Activated T-helper 1 cell treated with Interleukin-2 at 50 U/mL for 16 hours (primary cell): Measurements from ENCODE around the gene GBP4.
A peak's percentile ranks its signal among the peaks of the same experiment; 100 is the strongest.
"Not testable (repeated sequence)": the region's sequence is repeated elsewhere in the genome, so short reads cannot be mapped to it uniquely, and the experiment has no call there.

ENCODE experiments used
- DNase-seq: peaks from one replicate; pipeline ENCODE4 v3.0.0-alpha.2; 2020; ENCODE audit warnings: low read depth

The GBP4 gene

GRCh38 chr1:89198491-89199072 is at the start of gene GBP4:
Gene GBP4, minus strand, starts transcription at chr1:89198942. Its CDS starts 108 bp downstream, at chr1:89198834.
- peak; percentile 39 for DNase-seq

GRCh38 chr1:89243046-89243445 is 44.3 kb upstream of the GBP4 start:
- DNase-seq = no peak

GRCh38 chr1:89221341-89221740 is 22.6 kb upstream of the GBP4 start:
- DNase-seq = no peak

GRCh38 chr1:89219851-89220250 is 21.1 kb upstream of the GBP4 start:
- not testable (repeated sequence) for DNase-seq

GRCh38 chr1:89218941-89219340 is 20.2 kb upstream of the GBP4 start:
- not testable (repeated sequence) for DNase-seq

- DNase-seq = no peak
These were observed 14.6 kb upstream of the GBP4 start for GRCh38 chr1:89213347-89213746.

- no peak for DNase-seq
These were observed 12.4 kb upstream of the GBP4 start for GRCh38 chr1:89211035-89211634.

- no peak for DNase-seq
These were observed 7.6 kb upstream of the GBP4 start for GRCh38 chr1:89206373-89206772.

- DNase-seq = no peak
These were observed 4.4 kb upstream of the GBP4 start for GRCh38 chr1:89203166-89203565.

GRCh38 chr1:89201106-89201794 is 2.5 kb upstream of the GBP4 start:
- DNase-seq = no peak

GRCh38 chr1:89200663-89201062 is 1.9 kb upstream of the GBP4 start:
- no peak for DNase-seq

- DNase-seq = no peak
These were observed 836 bp upstream of the GBP4 start for GRCh38 chr1:89199525-89200031.

- DNase-seq = no peak
These were observed 661 bp downstream of the GBP4 start for GRCh38 chr1:89198081-89198480.

GRCh38 chr1:89195476-89195875 is 3.3 kb downstream of the GBP4 start:
- DNase-seq = no peak

GRCh38 chr1:89191314-89191713 is 7.4 kb downstream of the GBP4 start:
- no peak for DNase-seq

GRCh38 chr1:89190017-89190416 is 8.7 kb downstream of the GBP4 start:
- no peak for DNase-seq

- no peak for DNase-seq
These were observed 19.4 kb downstream of the GBP4 start for GRCh38 chr1:89179343-89179742.

GRCh38 chr1:89176971-89177370 is 21.8 kb downstream of the GBP4 start:
- DNase-seq = no peak

GRCh38 chr1:89175601-89176256 is 23.0 kb downstream of the GBP4 start, which contains the start of gene GBP7:
Gene GBP7, minus strand, starts transcription at chr1:89176003. Its CDS starts 4,068 bp downstream, at chr1:89171935.
- DNase-seq = no peak

GRCh38 chr1:89174491-89174890 is 24.3 kb downstream of the GBP4 start:
- no peak for DNase-seq

GRCh38 chr1:89172468-89173143 is 26.1 kb downstream of the GBP4 start:
- no peak for DNase-seq

- no peak for DNase-seq
These were observed 27.7 kb downstream of the GBP4 start for GRCh38 chr1:89171067-89171438.
